WTC11 (cell line): ENCODE data around the gene NEK11.

ENCODE experiments used
- TF ChIP-seq, protein P1 (sequence below): fragments of 200-600 bp; IDR thresholded peaks from 2 replicates; pipeline ENCODE4 v1.8.0; 2022; ENCODE audit warnings: antibody characterized with exemption
- TF ChIP-seq, protein P2 (sequence below): sonication (generic); formaldehyde crosslinking; IDR thresholded peaks from 2 replicates; pipeline ENCODE4 v1.8.0; 2022; ENCODE audit warnings: mild to moderate bottlenecking, missing genetic modification reagents
- TF ChIP-seq, protein P3 (sequence below): sonication (generic); formaldehyde crosslinking; IDR thresholded peaks from 2 replicates; pipeline ENCODE4 v1.8.1; 2022; ENCODE audit warnings: mild to moderate bottlenecking, missing genetic modification reagents, moderate library complexity, borderline replicate concordance

DNA sequence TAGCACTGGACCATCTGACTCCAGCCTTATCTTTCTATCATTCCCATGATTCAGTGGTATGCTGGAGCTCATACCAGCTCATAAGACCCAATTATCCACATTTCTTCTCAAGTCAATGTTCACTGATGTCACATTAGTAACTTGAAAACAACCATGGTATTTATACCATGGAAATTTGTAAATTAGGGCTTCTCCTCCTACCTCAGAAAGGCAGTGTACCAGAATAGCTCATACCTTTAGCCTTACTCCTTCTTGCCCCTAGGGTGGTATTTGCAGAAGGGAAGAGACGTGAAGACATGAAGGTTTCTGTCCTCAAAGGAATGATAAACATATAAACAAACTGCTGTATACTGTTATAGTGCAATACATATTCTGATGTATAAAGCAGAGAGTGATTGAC is 114.2 kb downstream of the NEK11 start:
- TF ChIP-seq, protein P1, sequence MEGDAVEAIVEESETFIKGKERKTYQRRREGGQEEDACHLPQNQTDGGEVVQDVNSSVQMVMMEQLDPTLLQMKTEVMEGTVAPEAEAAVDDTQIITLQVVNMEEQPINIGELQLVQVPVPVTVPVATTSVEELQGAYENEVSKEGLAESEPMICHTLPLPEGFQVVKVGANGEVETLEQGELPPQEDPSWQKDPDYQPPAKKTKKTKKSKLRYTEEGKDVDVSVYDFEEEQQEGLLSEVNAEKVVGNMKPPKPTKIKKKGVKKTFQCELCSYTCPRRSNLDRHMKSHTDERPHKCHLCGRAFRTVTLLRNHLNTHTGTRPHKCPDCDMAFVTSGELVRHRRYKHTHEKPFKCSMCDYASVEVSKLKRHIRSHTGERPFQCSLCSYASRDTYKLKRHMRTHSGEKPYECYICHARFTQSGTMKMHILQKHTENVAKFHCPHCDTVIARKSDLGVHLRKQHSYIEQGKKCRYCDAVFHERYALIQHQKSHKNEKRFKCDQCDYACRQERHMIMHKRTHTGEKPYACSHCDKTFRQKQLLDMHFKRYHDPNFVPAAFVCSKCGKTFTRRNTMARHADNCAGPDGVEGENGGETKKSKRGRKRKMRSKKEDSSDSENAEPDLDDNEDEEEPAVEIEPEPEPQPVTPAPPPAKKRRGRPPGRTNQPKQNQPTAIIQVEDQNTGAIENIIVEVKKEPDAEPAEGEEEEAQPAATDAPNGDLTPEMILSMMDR = no peak
- TF ChIP-seq, protein P2, sequence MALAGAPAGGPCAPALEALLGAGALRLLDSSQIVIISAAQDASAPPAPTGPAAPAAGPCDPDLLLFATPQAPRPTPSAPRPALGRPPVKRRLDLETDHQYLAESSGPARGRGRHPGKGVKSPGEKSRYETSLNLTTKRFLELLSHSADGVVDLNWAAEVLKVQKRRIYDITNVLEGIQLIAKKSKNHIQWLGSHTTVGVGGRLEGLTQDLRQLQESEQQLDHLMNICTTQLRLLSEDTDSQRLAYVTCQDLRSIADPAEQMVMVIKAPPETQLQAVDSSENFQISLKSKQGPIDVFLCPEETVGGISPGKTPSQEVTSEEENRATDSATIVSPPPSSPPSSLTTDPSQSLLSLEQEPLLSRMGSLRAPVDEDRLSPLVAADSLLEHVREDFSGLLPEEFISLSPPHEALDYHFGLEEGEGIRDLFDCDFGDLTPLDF = no peak
- TF ChIP-seq, protein P3, sequence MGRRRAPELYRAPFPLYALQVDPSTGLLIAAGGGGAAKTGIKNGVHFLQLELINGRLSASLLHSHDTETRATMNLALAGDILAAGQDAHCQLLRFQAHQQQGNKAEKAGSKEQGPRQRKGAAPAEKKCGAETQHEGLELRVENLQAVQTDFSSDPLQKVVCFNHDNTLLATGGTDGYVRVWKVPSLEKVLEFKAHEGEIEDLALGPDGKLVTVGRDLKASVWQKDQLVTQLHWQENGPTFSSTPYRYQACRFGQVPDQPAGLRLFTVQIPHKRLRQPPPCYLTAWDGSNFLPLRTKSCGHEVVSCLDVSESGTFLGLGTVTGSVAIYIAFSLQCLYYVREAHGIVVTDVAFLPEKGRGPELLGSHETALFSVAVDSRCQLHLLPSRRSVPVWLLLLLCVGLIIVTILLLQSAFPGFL = no peak
